OCI-LY3 (cell line): ENCODE results near the gene THRA.

Experiments
- H2AFZ ChIP-seq: fragments of 200-600, 300-600 bp; shearing (Covaris generic); 2 replicates; pipeline ENCODE4 v1.6.0; 2014; ENCODE audit warnings: antibody characterized with exemption, low read depth, low read length
- H3K27ac ChIP-seq: fragments of 200-600, 300-600 bp; sonication (generic); 2 replicates; pipeline ENCODE4 v1.5.1; 2014; ENCODE audit warnings: mild to moderate bottlenecking, low read length, moderate library complexity, mixed read lengths
- H3K27me3 ChIP-seq: fragments of 200-600, 300-600 bp; sonication (generic); 2 replicates; pipeline ENCODE4 v1.6.1; 2014; ENCODE audit warnings: low read depth, low read length, mixed read lengths
- H3K36me3 ChIP-seq: fragments of 200-600, 300-600 bp; sonication (generic); replicated peaks from 2 replicates; pipeline ENCODE3; 2014; ENCODE audit warnings: low read depth, low read length, mixed read lengths
- H3K4me1 ChIP-seq: fragments of 300-600, 200-600 bp; sonication (generic); 2 replicates; pipeline ENCODE4 v1.6.1; 2014; ENCODE audit warnings: low read length, mixed read lengths
- H3K4me2 ChIP-seq: fragments of 200-600, 300-600 bp; sonication (generic); 2 replicates; pipeline ENCODE4 v1.6.1; 2014; ENCODE audit warnings: low read length, mixed read lengths
- H3K4me3 ChIP-seq: fragments of 300-600, 200-600 bp; sonication (generic); 2 replicates; pipeline ENCODE4 v1.5.1; 2014; ENCODE audit warnings: antibody characterized with exemption, mild to moderate bottlenecking, low read length, moderate library complexity
- H3K79me2 ChIP-seq: fragments of 300-600, 200-600 bp; shearing (Covaris generic); 2 replicates; pipeline ENCODE4 v1.6.1; 2014; ENCODE audit warnings: mild to moderate bottlenecking, low read length, mixed read lengths
- H3K9ac ChIP-seq: fragments of 300-600, 200-600 bp; shearing (Covaris generic); 2 replicates; pipeline ENCODE4 v1.6.0; 2014; ENCODE audit warnings: mild to moderate bottlenecking, low read length, moderate library complexity
- H3K9me3 ChIP-seq: fragments of 200-600, 300-600 bp; shearing (Covaris generic); 2 replicates; pipeline ENCODE4 v1.6.1; 2014; ENCODE audit warnings: low read length, mixed read lengths; ENCODE audit not compliant: insufficient read depth
- H4K20me1 ChIP-seq: fragments of 200-600, 300-600 bp; sonication (generic); 2 replicates; pipeline ENCODE4 v1.6.1; 2016; ENCODE audit warnings: low read length, mixed read lengths; ENCODE audit not compliant: insufficient read depth
- EZH2phosphoT487 ChIP-seq: fragments of 200-600 bp; shearing (Covaris generic); IDR thresholded peaks from 2 replicates; pipeline ENCODE4 v1.6.1; 2018; ENCODE audit warnings: antibody characterized with exemption, mixed run types, low read depth
- TF ChIP-seq, protein P1 (sequence below): fragments of 200-600, 300-600 bp; sonication (generic); IDR thresholded peaks from 2 replicates; pipeline ENCODE4 v1.5.1; 2014; ENCODE audit warnings: antibody characterized with exemption, low read length, low read depth

THRA gene

GRCh38 chr17:40015998-40016985 is 46.5 kb upstream of the THRA start:
- Histone ChIP-seq H3K4me3 (no peak overlapping the region), H4K20me1 (no peaks in the 10 kb centered on the region), H3K4me2 (no peak overlapping the region), H3K9me3 (no peaks in the 10 kb centered on the region), H2AFZ (no peak overlapping the region), H3K27me3 (no peaks in the 10 kb centered on the region), H3K27ac (no peak overlapping the region), H3K36me3 (peaks cover 6% of the 10 kb centered on the region), H3K4me1 (peaks cover 18% of the 10 kb centered on the region), H3K79me2 (no peaks in the 10 kb centered on the region), H3K9ac (no peak overlapping the region)
- TF ChIP-seq, protein P1, sequence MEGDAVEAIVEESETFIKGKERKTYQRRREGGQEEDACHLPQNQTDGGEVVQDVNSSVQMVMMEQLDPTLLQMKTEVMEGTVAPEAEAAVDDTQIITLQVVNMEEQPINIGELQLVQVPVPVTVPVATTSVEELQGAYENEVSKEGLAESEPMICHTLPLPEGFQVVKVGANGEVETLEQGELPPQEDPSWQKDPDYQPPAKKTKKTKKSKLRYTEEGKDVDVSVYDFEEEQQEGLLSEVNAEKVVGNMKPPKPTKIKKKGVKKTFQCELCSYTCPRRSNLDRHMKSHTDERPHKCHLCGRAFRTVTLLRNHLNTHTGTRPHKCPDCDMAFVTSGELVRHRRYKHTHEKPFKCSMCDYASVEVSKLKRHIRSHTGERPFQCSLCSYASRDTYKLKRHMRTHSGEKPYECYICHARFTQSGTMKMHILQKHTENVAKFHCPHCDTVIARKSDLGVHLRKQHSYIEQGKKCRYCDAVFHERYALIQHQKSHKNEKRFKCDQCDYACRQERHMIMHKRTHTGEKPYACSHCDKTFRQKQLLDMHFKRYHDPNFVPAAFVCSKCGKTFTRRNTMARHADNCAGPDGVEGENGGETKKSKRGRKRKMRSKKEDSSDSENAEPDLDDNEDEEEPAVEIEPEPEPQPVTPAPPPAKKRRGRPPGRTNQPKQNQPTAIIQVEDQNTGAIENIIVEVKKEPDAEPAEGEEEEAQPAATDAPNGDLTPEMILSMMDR: no peak
- TF ChIP-seq EZH2phosphoT487: no peak

- no peaks in the 10 kb centered on the region for H3K27me3 ChIP-seq
- peaks cover 9% of the 10 kb centered on the region for H3K36me3 ChIP-seq
- no peaks in the 10 kb centered on the region for H3K9me3 ChIP-seq
- no peak overlapping the region for H3K9ac ChIP-seq
- no peak overlapping the region for H3K27ac ChIP-seq
- H4K20me1 ChIP-seq: no peaks in the 10 kb centered on the region
- no peak overlapping the region for H3K4me2 ChIP-seq
- TF ChIP-seq, protein P1: no peak
- no peak for TF ChIP-seq EZH2phosphoT487
- no peak overlapping the region for H2AFZ ChIP-seq
- no peak overlapping the region for H3K4me3 ChIP-seq
- no peaks in the 10 kb centered on the region for H3K79me2 ChIP-seq
- H3K4me1 ChIP-seq: peaks cover 18% of the 10 kb centered on the region
Measured at GRCh38 chr17:40017422-40018080, 45.2 kb upstream of the THRA start.

DNA sequence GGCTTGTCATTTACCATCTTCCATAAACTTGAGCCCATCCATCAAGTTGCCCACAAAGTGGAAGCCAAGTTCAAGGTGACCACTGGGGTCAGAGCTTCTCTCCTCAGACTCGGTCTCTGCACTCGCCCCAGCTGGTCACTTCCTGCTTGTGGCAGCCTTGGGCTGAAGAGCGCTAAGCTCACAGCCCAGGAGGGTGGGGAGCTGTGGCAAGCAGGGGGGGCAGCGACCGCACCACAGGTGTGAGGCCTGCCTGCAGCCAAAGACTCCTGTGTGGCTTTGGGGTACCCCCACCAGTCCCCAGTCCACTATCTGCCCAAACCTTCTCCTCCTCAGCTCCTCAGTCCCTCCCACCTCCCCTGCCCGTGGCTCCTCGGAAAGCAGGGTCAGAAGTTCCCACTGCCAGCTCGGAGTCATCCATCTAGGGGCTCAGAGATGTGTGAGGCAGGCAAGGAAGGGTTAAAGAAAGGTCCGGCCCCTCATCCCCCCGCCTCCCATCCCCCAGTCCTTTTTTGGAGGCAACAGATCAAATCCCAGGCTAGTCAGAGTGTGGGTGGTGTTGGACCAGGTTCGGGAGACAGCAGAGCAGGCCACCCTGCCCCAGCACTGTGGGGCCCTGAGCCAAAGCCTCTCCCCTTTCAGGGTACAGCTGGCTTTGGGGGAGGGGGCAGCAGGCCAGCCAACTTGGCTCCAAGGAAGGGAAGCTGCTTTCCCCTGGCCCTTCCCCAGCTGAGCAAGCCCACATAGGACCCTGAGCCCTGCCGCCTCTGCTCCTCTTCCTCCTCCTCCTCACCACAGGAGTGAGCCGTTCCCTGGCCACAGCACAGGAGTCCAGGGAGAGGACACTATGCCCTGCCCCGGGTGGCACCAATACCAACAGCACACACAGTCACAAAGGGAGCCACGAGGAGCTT is 44.3 kb upstream of the THRA start:
- H3K27ac ChIP-seq: no peak overlapping the region
- no peaks in the 10 kb centered on the region for H3K27me3 ChIP-seq
- no peak overlapping the region for H2AFZ ChIP-seq
- H3K9me3 ChIP-seq: no peaks in the 10 kb centered on the region
- H4K20me1 ChIP-seq: no peaks in the 10 kb centered on the region
- H3K36me3 ChIP-seq: peaks cover 9% of the 10 kb centered on the region
- no peak overlapping the region for H3K4me3 ChIP-seq
- H3K4me1 ChIP-seq: peaks cover 18% of the 10 kb centered on the region
- no peaks in the 10 kb centered on the region for H3K79me2 ChIP-seq
- TF ChIP-seq EZH2phosphoT487: no peak
- TF ChIP-seq, protein P1: no peak
- H3K9ac ChIP-seq: no peak overlapping the region
- H3K4me2 ChIP-seq: no peak overlapping the region
